ENCODE data around the gene GAP43.

- TF ChIP-seq CTCF (IDR thresholded peaks at IDR 0.05; ENCODE audit: low read depth, low read length) (no peak), EZH2phosphoT487 (IDR thresholded peaks at IDR 0.05; ENCODE audit: low read depth) (no peak)
Observed at GRCh38 chr3:115666081-115666480, 42.8 kb downstream of the GAP43 start.

All from OCI-LY3 (cell line).